Measurements from ENCODE around the gene CIROP. TPM values are rescaled to one million over a fixed set of nuclear protein-coding genes. Genes with fewer than 3 reads are reported as not detected.
A peak's percentile ranks its signal among the peaks of the same experiment; 100 is the strongest.

CIROP gene
- total RNA-seq, 4 donors from 2014 or later, result not detected

DNA sequence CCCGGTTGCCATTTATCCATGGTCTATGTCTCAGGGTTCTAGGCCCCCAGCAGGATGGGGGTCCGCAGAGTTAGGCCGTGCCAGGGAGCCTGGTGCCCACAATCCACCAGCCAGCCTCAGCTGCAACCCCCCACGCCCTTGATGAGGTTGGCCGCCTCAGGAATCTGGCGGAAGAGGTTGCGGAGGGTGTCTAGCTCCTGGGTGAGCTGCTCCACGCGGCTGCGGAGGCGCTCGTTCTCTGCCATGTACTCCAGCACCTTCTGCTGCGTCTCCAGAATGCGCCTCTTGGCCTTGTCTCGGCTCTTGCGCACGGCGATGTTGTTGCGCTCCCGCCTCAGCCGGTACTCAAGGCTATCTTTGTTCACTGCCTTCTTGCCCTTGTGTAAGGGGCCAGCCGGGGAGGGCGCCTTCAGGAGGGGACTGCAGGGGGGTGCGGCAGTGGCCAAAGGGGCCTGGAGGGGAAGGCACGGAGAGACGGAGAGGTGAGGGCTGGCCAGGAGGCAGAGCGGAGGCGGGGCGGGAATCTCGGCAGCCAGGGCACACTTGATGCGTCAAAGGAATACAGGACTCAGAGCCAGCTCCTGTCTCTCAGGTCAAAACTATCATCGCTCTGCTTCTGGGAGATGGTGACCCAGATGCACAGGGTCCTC is 12.7 kb upstream of the CIROP start:
- WGBS, 2 donors, result 88% methylated on average over 30 to 32 of the region's 32 CpGs
- TF ChIP-seq POLR2A (IDR thresholded peaks at IDR 0.05), result no peak
- no peak for TF ChIP-seq CTCF (IDR thresholded peaks at IDR 0.05)

DNA sequence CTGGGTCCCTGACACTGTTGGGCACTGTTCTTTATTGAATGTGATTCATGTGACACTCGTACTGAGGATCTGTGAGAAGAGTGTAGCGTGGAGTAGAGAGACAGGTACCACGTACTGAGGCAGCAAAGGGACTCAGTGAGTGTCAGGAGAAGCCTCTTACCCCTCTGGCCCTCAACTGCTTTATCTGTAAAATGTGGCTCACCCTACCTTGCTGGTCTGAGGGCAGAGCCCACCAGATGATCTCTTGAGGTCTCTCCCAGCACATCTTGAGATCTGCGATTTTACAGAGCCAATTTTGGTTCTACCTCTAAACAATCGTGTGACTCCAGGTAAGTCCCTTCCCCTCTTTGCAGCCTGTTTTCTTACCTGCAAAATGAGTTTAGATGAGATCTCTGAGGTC is 11.1 kb upstream of the CIROP start:
- no peak for DNase-seq (ENCODE audit: low spot score in 2 of 2)
- intact Hi-C loops (cut with DNase I; ENCODE audit: low total_unique reads), result no loop called here
- WGBS, 2 donors, result 84 to 86% methylated on average over 5 of the region's 5 CpGs
- TF ChIP-seq POLR2A (IDR thresholded peaks at IDR 0.05) (no peak), CTCF (IDR thresholded peaks at IDR 0.05) (no peak)
- H3K4me3 ChIP-seq (ENCODE audit: low read depth, poor library complexity, severe bottlenecking), result no peak overlapping the region

More for the DNA sequence above, 12.7 kb upstream of the CIROP start:
- intact Hi-C loops (cut with DNase I; ENCODE audit: low total_unique reads), result no loop called here
- no peak for DNase-seq (ENCODE audit: low spot score in 2 of 2)
- no peak overlapping the region for H3K4me3 ChIP-seq (ENCODE audit: low read depth, poor library complexity, severe bottlenecking)

- peak in 1 of 2 donors; percentile 59 for DNase-seq (ENCODE audit: low spot score in 2 of 2)
- TF ChIP-seq POLR2A (IDR thresholded peaks at IDR 0.05) (no peak), CTCF (IDR thresholded peaks at IDR 0.05) (no peak)
- intact Hi-C loops (cut with DNase I; ENCODE audit: low total_unique reads), result no loop called here
- 50 to 52% methylated on average over 10 of the region's 10 CpGs for WGBS, 2 donors
- H3K4me3 ChIP-seq (ENCODE audit: low read depth, poor library complexity, severe bottlenecking), result no peak overlapping the region
These were observed 10.4 kb upstream of the CIROP start for GRCh38 chr14:23115039-23115731.

DNA sequence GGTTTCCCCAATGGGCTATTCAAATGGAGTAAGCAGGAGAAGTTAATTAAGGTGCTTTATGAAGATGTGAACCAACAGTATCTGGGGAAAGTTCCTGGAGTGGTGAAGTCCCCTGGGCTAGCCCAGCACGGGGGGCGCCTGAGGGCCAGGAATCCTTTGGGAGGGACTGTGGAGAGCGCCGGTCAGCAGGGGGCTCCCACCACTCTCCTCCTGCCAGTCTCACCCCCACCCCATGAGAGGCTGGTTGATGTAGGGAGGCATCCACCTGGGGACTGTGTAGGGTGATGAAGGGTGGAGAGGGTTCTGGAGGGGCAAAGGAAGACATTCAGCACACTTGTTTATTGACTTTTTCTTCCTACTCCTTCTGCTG is 9.9 kb upstream of the CIROP start:
- H3K4me3 ChIP-seq (ENCODE audit: low read depth, poor library complexity, severe bottlenecking), result no peak overlapping the region
- TF ChIP-seq CTCF (IDR thresholded peaks at IDR 0.05), result no peak
- no peak for TF ChIP-seq POLR2A (IDR thresholded peaks at IDR 0.05)
- DNase-seq (ENCODE audit: low spot score in 2 of 2), result peak in 1 of 2 donors; percentile 77
- intact Hi-C loops (cut with DNase I; ENCODE audit: low total_unique reads), result no loop called here
- 69 to 82% methylated on average over 4 of the region's 4 CpGs for WGBS, 2 donors

DNA sequence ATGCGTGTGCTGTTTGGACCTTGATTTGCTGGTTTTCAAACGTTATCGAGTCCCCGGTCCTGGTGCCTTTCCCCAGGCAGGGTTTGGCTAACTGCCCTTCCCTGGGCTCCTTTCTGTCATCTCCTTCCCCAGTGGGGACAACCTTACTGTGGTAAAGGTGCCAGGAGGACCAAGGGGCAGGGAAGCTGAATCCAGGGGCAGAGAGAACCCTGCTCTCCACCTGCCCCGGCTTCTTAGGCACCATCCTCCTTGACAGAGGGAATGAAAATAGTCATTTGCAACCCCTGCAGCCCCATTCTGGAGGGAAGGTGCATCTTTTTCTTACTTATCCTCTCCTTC is 9.3 kb upstream of the CIROP start:
- WGBS, 2 donors, result 75% methylated on average over 5 of the region's 5 CpGs
- DNase-seq (ENCODE audit: low spot score in 2 of 2), result peak in 1 of 2 donors; percentile 62
- intact Hi-C loops (cut with DNase I; ENCODE audit: low total_unique reads), result no loop called here
- TF ChIP-seq POLR2A (IDR thresholded peaks at IDR 0.05) (no peak), CTCF (IDR thresholded peaks at IDR 0.05) (no peak)
- H3K4me3 ChIP-seq (ENCODE audit: low read depth, poor library complexity, severe bottlenecking), result no peak overlapping the region

All from lower leg skin (tissue), 4 donors.